Keratinocyte (primary cell): ENCODE data around the gene ARHGEF28. TPM values are rescaled to one million over a fixed set of nuclear protein-coding genes. Genes with fewer than 3 reads are reported as not detected.

Source experiments
- DNase-seq: peaks from one replicate; pipeline ENCODE4 v3.0.0-alpha.2; 2011; ENCODE audit warnings: low read depth, missing footprints, low spot score
- FAIRE-seq: peaks from 2 replicates; lab custom pipeline; 2011; peaks lifted over from hg19 to GRCh38; lab: Jason Lieb, UNC
- H2AFZ ChIP-seq: 2 replicates; pipeline ENCODE4 v1.6.0; 2012; ENCODE audit warnings: low read length, control low read depth, inconsistent platforms; ENCODE audit not compliant: control insufficient read depth
- H3K27ac ChIP-seq: 2 replicates; pipeline ENCODE4 v1.5.1; 2011; ENCODE audit warnings: low read length; ENCODE audit not compliant: control insufficient read depth, insufficient read depth
- H3K27me3 ChIP-seq: 3 replicates; pipeline ENCODE4 v1.6.0; 2011; ENCODE audit warnings: low read length; ENCODE audit not compliant: control insufficient read depth, insufficient read depth; ENCODE audit errors: extremely low read depth
- H3K36me3 ChIP-seq, 2 experiments: 2 replicates in 1 of 2; 3 replicates in 1 of 2; pipeline ENCODE4 v1.5.1; 2011; ENCODE audit warnings: low read length in 2 of 2, mild to moderate bottlenecking in 1 of 2; ENCODE audit not compliant: control insufficient read depth in 2 of 2, insufficient read depth in 2 of 2; ENCODE audit errors: extremely low read depth in 1 of 2
- H3K4me1 ChIP-seq: 3 replicates; pipeline ENCODE4 v1.5.1; 2011; ENCODE audit warnings: low read length; ENCODE audit not compliant: control insufficient read depth, insufficient read depth; ENCODE audit errors: extremely low read depth
- H3K4me2 ChIP-seq: 3 replicates; pipeline ENCODE4 v1.6.0; 2011; ENCODE audit warnings: low read depth, low read length; ENCODE audit not compliant: control insufficient read depth, insufficient read depth; ENCODE audit errors: extremely low read depth
- H3K4me3 ChIP-seq, 3 experiments: fragments of 200-600 bp in 1 of 3; sonication (generic) in 1 of 3; 2 replicates in 2 of 3; 3 replicates in 1 of 3; pipeline ENCODE4 v1.5.1; 2011 to 2016; ENCODE audit warnings: low read length in 3 of 3, mild to moderate bottlenecking in 3 of 3, control low read depth in 2 of 3, inconsistent platforms in 1 of 3, low read depth in 1 of 3, mixed read lengths in 1 of 3, mixed run types in 1 of 3, moderate library complexity in 1 of 3; ENCODE audit not compliant: control insufficient read depth in 2 of 3, insufficient read depth in 2 of 3; ENCODE audit errors: extremely low read depth in 1 of 3
- H3K79me2 ChIP-seq: 2 replicates; pipeline ENCODE4 v1.6.0; 2012; ENCODE audit warnings: low read length; ENCODE audit not compliant: control insufficient read depth, insufficient read depth
- H3K9ac ChIP-seq: 3 replicates; pipeline ENCODE4 v1.6.0; 2011; ENCODE audit warnings: low read length; ENCODE audit not compliant: control insufficient read depth, insufficient read depth; ENCODE audit errors: extremely low read depth
- H3K9me1 ChIP-seq: 3 replicates; pipeline ENCODE4 v1.6.0; 2011; ENCODE audit warnings: low read length; ENCODE audit not compliant: control insufficient read depth, insufficient read depth; ENCODE audit errors: extremely low read depth
- H3K9me3 ChIP-seq: 2 replicates; pipeline ENCODE4 v1.5.1; 2012; ENCODE audit warnings: low read depth, low read length; ENCODE audit not compliant: control insufficient read depth
- H4K20me1 ChIP-seq: 3 replicates; pipeline ENCODE4 v1.6.0; 2011; ENCODE audit warnings: low read length; ENCODE audit not compliant: control insufficient read depth, insufficient read depth; ENCODE audit errors: extremely low read depth
- EZH2 ChIP-seq: IDR thresholded peaks from one replicate; pipeline ENCODE4 v1.6.1; 2012; ENCODE audit warnings: inconsistent platforms, mild to moderate bottlenecking, low read length, moderate library complexity
- dilution Hi-C: fragments of 300-500 bp; cut with MboI; formaldehyde crosslinking; loops from one replicate; pipeline ENCODE4 v1.7.0; 2020; ENCODE audit warnings: low sequenced_read_pairs; ENCODE audit not compliant: extremely low pct_ligation_motif_present
- polyA plus RNA-seq, 5 experiments: library from polyadenylated mRNA; depleted of rRNA in 3 of 5; stranded (reverse) in 3 of 5; stranded (forward) in 1 of 5; unstranded in 1 of 5; fragments of >200 nt; gene quantifications; 1 replicate in 1 of 5; 2 replicates in 3 of 5; 3 replicates in 1 of 5; pipeline versions ENCODE4 v1.2.1 to v1.2.3, GENCODE V29; 2011 to 2012; ENCODE audit warnings: missing spikeins in 2 of 5, low read depth in 1 of 5, low replicate concordance in 1 of 5
- TF ChIP-seq, protein P1 (sequence below), 3 experiments: IDR thresholded peaks in 1 of 3; conservative IDR thresholded peaks in 1 of 3; optimal IDR thresholded peaks in 1 of 3; 2 replicates in 2 of 3; 3 replicates in 1 of 3; pipeline versions ENCODE3 to v1.5.1; 2011; ENCODE audit warnings: low read length in 3 of 3, mild to moderate bottlenecking in 3 of 3, moderate library complexity in 2 of 3, control low read depth in 1 of 3, inconsistent platforms in 1 of 3; ENCODE audit not compliant: insufficient read depth in 2 of 3; ENCODE audit errors: extremely low read depth in 1 of 3

ARHGEF28 gene
- polyA plus RNA-seq, 1 donor (not counting 4 experiments of a cell fraction or from before 2014, with no cell fraction given) = 31.6 TPM

DNA sequence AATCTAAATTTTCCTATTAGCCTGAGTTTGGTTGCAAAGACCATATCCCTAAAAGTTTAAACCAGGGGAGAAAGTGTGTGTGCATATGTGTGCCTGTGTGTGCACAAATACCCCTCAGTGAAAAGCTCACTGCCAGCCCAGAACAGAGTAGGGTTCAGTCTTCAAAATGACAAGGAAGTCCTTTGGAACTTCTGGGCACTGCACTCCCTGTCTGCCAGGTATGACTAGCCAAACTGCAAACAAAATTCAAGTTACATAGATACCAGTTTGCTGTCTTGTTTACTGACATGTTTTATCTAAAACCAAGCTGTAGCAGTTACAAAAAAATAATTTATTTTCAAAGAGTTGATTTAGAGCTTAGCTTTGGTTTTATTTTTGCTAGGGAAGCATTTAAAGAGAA lies 100.1 kb downstream of the ARHGEF28 start:
- Histone ChIP-seq H3K9me1 (peaks cover 5% of the 10 kb centered on the region), H3K4me1 (no peaks in the 10 kb centered on the region), H3K9ac (no peak overlapping the region), H3K9me3 (no peaks in the 10 kb centered on the region), H4K20me1 (peaks cover 8% of the 10 kb centered on the region), H2AFZ (no peak overlapping the region), H3K79me2 (peaks cover 91% of the 10 kb centered on the region), H3K27me3 (no peaks in the 10 kb centered on the region), H3K4me2 (no peak overlapping the region), H3K4me3 (no peak overlapping the region), H3K27ac (no peak overlapping the region), H3K36me3 (peaks cover 3 to 8% of the 10 kb centered on the region in 2 experiments)
- TF ChIP-seq, protein P1, sequence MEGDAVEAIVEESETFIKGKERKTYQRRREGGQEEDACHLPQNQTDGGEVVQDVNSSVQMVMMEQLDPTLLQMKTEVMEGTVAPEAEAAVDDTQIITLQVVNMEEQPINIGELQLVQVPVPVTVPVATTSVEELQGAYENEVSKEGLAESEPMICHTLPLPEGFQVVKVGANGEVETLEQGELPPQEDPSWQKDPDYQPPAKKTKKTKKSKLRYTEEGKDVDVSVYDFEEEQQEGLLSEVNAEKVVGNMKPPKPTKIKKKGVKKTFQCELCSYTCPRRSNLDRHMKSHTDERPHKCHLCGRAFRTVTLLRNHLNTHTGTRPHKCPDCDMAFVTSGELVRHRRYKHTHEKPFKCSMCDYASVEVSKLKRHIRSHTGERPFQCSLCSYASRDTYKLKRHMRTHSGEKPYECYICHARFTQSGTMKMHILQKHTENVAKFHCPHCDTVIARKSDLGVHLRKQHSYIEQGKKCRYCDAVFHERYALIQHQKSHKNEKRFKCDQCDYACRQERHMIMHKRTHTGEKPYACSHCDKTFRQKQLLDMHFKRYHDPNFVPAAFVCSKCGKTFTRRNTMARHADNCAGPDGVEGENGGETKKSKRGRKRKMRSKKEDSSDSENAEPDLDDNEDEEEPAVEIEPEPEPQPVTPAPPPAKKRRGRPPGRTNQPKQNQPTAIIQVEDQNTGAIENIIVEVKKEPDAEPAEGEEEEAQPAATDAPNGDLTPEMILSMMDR (optimal IDR thresholded peaks at IDR 0.05 in 1 of 3, IDR thresholded peaks at IDR 0.05 in 1 of 3, conservative IDR thresholded peaks at IDR 0.05 in 1 of 3; ENCODE audit: extremely low read depth in 1 of 3, insufficient read depth in 2 of 3, low read length in 3 of 3) = no peak
- no peak for TF ChIP-seq EZH2
- dilution Hi-C loops = no loop called here
- no peak for DNase-seq
- peak; percentile 46 for FAIRE-seq

GRCh38 chr5:73726606-73727231 lies 100.7 kb downstream of the ARHGEF28 start:
- Histone ChIP-seq H3K79me2 (peaks cover 91% of the 10 kb centered on the region), H3K27me3 (no peaks in the 10 kb centered on the region), H2AFZ (no peak overlapping the region), H3K9me1 (peaks cover 5% of the 10 kb centered on the region), H3K4me3 (no peak overlapping the region), H3K36me3 (peaks cover 2 to 8% of the 10 kb centered on the region in 2 experiments), H3K4me1 (no peaks in the 10 kb centered on the region), H3K9ac (no peak overlapping the region), H3K4me2 (no peak overlapping the region), H3K27ac (no peak overlapping the region), H3K9me3 (no peaks in the 10 kb centered on the region), H4K20me1 (peaks cover 8% of the 10 kb centered on the region)
- FAIRE-seq = no peak
- TF ChIP-seq, protein P1 (optimal IDR thresholded peaks at IDR 0.05 in 1 of 3, IDR thresholded peaks at IDR 0.05 in 1 of 3, conservative IDR thresholded peaks at IDR 0.05 in 1 of 3; ENCODE audit: extremely low read depth in 1 of 3, insufficient read depth in 2 of 3, low read length in 3 of 3) = no peak
- no peak for TF ChIP-seq EZH2
- dilution Hi-C loops = no loop called here
- DNase-seq = no peak
